HFFc6 (cell line): ENCODE measurements around the gene PBX1. TPM values are rescaled to one million over a fixed set of nuclear protein-coding genes. Genes with fewer than 3 reads are reported as not detected.

Source experiments
- DNase-seq: peaks from one replicate; pipeline ENCODE4 v3.0.0-alpha.2; 2018
- H3K27ac Mint-ChIP-seq: 2 replicates; pipeline ENCODE4 v1.8.0; 2020; ENCODE audit warnings: mild to moderate bottlenecking, mixed read lengths
- H3K27me3 Mint-ChIP-seq: 2 replicates; pipeline ENCODE4 v1.8.0; 2021; ENCODE audit warnings: mild to moderate bottlenecking, moderate library complexity, mixed read lengths; ENCODE audit not compliant: insufficient read depth
- H3K36me3 Mint-ChIP-seq: 2 replicates; pipeline ENCODE4 v1.8.0; 2021; ENCODE audit warnings: low read depth, mixed read lengths
- H3K4me1 Mint-ChIP-seq: 2 replicates; pipeline ENCODE4 v1.8.0; 2020; ENCODE audit warnings: low read depth, mixed read lengths
- H3K4me3 Mint-ChIP-seq: 2 replicates; pipeline ENCODE4 v1.8.0; 2020; ENCODE audit warnings: mild to moderate bottlenecking, moderate library complexity, mixed read lengths
- H3K9me3 Mint-ChIP-seq: 2 replicates; pipeline ENCODE4 v1.8.0; 2020; ENCODE audit warnings: mild to moderate bottlenecking, mixed read lengths
- CTCF ChIP-seq: fragments of 200-600 bp; sonication (generic); IDR thresholded peaks from 2 replicates; pipeline ENCODE4 v1.5.0; 2021; ENCODE audit warnings: antibody characterized with exemption, mild to moderate bottlenecking
- total RNA-seq, 6 experiments: library from RNA; stranded (reverse); fragmentation: NEBNext Ultra II Directional; extraction: Animal tissue kit (Norgen Biotek cat#: 25700); gene quantifications; 2 replicates in 1 of 6; 3 replicates in 5 of 6; pipeline ENCODE4 v1.2.3, GENCODE V29; 2021

PBX1 gene
- total RNA-seq, 6 experiments from 2014 or later: 35.4 to 42.3 (median 39.1) TPM

DNA sequence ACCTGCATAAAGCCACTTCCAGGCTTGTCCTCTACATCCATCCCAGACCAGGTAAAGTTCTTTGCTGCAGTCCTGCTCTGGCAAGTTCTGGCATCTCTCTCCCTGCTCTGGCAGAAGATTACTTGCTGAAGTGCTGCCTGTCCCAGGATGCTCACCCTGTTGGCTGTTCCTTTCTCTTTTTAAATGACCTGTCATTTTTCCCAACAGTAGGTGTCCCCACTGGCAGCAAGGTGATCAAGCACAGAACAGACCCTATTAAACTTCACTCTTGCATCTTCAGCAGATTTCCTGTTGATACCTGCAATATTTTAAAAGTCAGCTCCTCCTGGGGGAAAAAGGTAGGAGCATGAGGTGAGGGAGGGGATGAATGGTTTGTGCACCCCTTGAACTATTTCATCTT, 332.6 kb downstream of the PBX1 start:
- H3K36me3 Mint-ChIP-seq: no peaks in the 10 kb centered on the region
- peaks cover 4% of the 10 kb centered on the region; the same call in 1 of the 2 replicates for H3K27me3 Mint-ChIP-seq
- DNase-seq: no peak
- no peaks in the 10 kb centered on the region for H3K4me1 Mint-ChIP-seq
- H3K4me3 Mint-ChIP-seq: no peak overlapping the region
- no peak for TF ChIP-seq CTCF
- no peak overlapping the region for H3K27ac Mint-ChIP-seq
- H3K9me3 Mint-ChIP-seq: no peaks in the 10 kb centered on the region

DNA sequence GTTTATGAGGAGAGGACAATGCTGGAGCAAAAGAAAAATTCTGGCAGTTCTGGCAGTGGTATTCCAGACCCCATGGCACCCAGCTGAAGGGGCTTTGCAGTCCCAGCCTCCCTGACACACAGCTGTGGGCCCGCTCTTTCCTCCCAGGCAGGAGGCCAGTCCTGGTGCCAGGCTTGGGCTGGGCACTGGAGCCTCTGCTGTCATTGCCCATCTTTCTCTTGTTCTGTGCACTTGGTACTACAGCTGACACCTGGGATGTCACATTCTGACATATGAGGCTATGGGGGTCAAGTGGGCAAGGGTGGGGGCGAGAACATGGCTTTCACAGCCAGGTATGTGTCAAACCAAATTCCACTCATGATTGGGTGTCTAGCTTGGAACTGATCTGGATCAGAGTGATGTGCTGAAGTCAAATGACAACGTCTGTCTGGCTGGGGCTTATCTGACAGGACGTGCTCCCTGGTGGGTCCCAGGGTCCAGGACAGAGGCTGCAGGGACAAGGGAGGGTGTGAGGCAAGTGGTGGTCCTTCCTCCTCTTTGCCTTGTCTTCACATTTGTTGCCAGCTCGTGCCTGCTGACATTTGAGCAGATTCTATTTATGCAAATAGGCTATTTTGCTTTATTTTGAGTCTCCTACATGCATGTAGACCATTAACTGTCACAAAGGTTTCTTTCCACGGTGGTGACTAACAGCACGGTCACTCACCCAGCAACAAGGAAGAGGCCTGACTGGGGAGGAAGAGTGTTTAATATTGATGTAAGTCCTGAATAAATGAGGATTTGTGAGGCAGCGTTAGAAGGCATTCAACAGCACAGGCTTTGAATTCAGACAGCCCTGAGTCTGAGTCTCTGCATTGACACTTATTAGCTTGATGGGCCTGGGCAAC, 336.3 kb downstream of the PBX1 start:
- Mint-ChIP-seq H3K4me1 (no peaks in the 10 kb centered on the region), H3K4me3 (no peak overlapping the region), H3K36me3 (no peaks in the 10 kb centered on the region), H3K27ac (no peak overlapping the region), H3K27me3 (peaks cover 4% of the 10 kb centered on the region; the same call in 1 of the 2 replicates), H3K9me3 (no peaks in the 10 kb centered on the region)
- TF ChIP-seq CTCF: no peak
- no peak for DNase-seq

DNA sequence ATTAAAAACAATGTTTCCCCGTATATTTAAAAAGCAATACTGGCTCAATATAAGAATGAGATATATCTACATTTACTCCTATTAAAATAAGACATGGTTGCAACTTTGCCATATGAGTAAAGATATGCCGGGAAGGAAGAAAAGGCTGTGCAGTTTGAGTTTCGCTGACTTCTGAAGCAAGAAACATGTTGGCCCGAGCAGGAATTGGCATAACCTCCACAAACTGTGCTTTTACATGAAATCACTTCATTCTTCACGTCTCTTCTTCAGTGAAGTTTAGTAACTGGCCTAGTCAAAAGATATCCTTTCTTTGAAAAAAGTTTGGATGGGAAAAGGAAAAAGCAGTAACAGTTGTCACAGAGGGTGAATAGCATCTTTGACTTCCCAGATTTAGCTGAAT, 342.0 kb downstream of the PBX1 start:
- H3K9me3 Mint-ChIP-seq: no peaks in the 10 kb centered on the region
- no peak for TF ChIP-seq CTCF
- no peaks in the 10 kb centered on the region for H3K36me3 Mint-ChIP-seq
- H3K27ac Mint-ChIP-seq: no peak overlapping the region
- H3K4me1 Mint-ChIP-seq: no peaks in the 10 kb centered on the region
- peaks cover 8% of the 10 kb centered on the region for H3K27me3 Mint-ChIP-seq
- no peak for DNase-seq
- no peak overlapping the region for H3K4me3 Mint-ChIP-seq
